Esophagus muscularis mucosa (tissue), 4 donors: ENCODE data around the gene GAPVD1. TPM values are rescaled to one million over a fixed set of nuclear protein-coding genes. Genes with fewer than 3 reads are reported as not detected.

Source experiments
- DNase-seq: peaks from one replicate; pipeline ENCODE4 v3.0.0-alpha.2; 2017; ENCODE audit errors: extremely low spot score
- H3K27ac ChIP-seq, 4 donors: fragments of 200-600 bp; sonication (generic); replicated peaks in 1 of 4; 1 replicate in 3 of 4; 2 replicates in 1 of 4; pipeline ENCODE4 v1.5.1; 2016 to 2019; ENCODE audit warnings: mild to moderate bottlenecking in 1 of 4
- H3K27me3 ChIP-seq, 4 donors: fragments of 200-600 bp; sonication (generic); one replicate each; pipeline versions ENCODE4 v1.5.1 to v1.6.0; 2016 to 2019
- H3K36me3 ChIP-seq, 4 donors: fragments of 200-600 bp; sonication (generic); one replicate each; pipeline ENCODE4 v1.5.1; 2016 to 2019
- H3K4me1 ChIP-seq, 4 donors: fragments of 200-600 bp; sonication (generic); one replicate each; pipeline ENCODE4 v1.5.1; 2016 to 2019
- H3K4me3 ChIP-seq, 4 donors: fragments of 200-600 bp; sonication (generic); 1 replicate in 2 of 4; 2 replicates in 2 of 4; pipeline ENCODE4 v1.5.1; 2016 to 2019; ENCODE audit warnings: mild to moderate bottlenecking in 4 of 4, moderate library complexity in 1 of 4
- H3K9me3 ChIP-seq, 4 donors: fragments of 200-600 bp; sonication (generic); 1 replicate in 3 of 4; 2 replicates in 1 of 4; pipeline ENCODE4 v1.5.1; 2016 to 2019
- EP300 ChIP-seq: sonication (generic); formaldehyde crosslinking; IDR thresholded peaks from one replicate; pipeline ENCODE4 v1.6.1; 2017; ENCODE audit warnings: antibody characterized with exemption
- POLR2A ChIP-seq: fragments of 450-650 bp; IDR thresholded peaks from one replicate; pipeline ENCODE4 v1.6.1; 2017; ENCODE audit warnings: antibody characterized with exemption, moderate library complexity, mild to moderate bottlenecking, low read depth
- POLR2AphosphoS5 ChIP-seq, 2 donors: sonication (generic); formaldehyde crosslinking; IDR thresholded peaks; one replicate each; pipeline ENCODE4 v1.6.1; 2017; ENCODE audit warnings: antibody characterized with exemption in 2 of 2
- WGBS: methylation state at CpG from one replicate; pipeline ENCODE4 v1.1.5; 2018; 5-methylcytosine and 5-hydroxymethylcytosine counted together
- intact Hi-C: fragments of 100-400 bp; cut with DNase I; formaldehyde crosslinking; loops from one replicate; pipeline ENCODE4 v1.15.1; 2023
- total RNA-seq, 4 donors: library from RNA; depleted of rRNA; stranded (reverse); fragments of >200 nt; gene quantifications; one replicate each; pipeline versions ENCODE4 v1.1.0 to v1.2.1, GENCODE V29; 2016
- TF ChIP-seq, protein P1 (sequence below), 3 experiments: fragments of 200-600 bp in 2 of 3; fragments of 450-650 bp in 1 of 3; sonication (generic) in 2 of 3; IDR thresholded peaks; one replicate each; pipeline ENCODE4 v1.5.1; 2017 to 2019; ENCODE audit warnings: antibody characterized with exemption in 3 of 3, mild to moderate bottlenecking in 2 of 3, moderate library complexity in 1 of 3

The GAPVD1 gene
- total RNA-seq, 4 donors from 2014 or later: 39.0 to 58.6 (median 45.2) TPM

- no peak overlapping the region for H3K27ac ChIP-seq
- no peaks in the 10 kb centered on the region for H3K27me3 ChIP-seq
- no peaks in the 10 kb centered on the region for H3K4me1 ChIP-seq
- H3K4me3 ChIP-seq: no peak overlapping the region
- WGBS: 95% methylated on average over 3 of the region's 3 CpGs
- H3K9me3 ChIP-seq: peaks cover 0 to 12% (median 8%) of the 10 kb centered on the region in 4 donors
- DNase-seq: no peak
- TF ChIP-seq EP300 (no peak), POLR2A (no peak), POLR2AphosphoS5 (IDR thresholded peaks at IDR 0.05) (no peak)
- TF ChIP-seq, protein P1, sequence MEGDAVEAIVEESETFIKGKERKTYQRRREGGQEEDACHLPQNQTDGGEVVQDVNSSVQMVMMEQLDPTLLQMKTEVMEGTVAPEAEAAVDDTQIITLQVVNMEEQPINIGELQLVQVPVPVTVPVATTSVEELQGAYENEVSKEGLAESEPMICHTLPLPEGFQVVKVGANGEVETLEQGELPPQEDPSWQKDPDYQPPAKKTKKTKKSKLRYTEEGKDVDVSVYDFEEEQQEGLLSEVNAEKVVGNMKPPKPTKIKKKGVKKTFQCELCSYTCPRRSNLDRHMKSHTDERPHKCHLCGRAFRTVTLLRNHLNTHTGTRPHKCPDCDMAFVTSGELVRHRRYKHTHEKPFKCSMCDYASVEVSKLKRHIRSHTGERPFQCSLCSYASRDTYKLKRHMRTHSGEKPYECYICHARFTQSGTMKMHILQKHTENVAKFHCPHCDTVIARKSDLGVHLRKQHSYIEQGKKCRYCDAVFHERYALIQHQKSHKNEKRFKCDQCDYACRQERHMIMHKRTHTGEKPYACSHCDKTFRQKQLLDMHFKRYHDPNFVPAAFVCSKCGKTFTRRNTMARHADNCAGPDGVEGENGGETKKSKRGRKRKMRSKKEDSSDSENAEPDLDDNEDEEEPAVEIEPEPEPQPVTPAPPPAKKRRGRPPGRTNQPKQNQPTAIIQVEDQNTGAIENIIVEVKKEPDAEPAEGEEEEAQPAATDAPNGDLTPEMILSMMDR (IDR thresholded peaks at IDR 0.05): no peak
- H3K36me3 ChIP-seq: peaks cover 42 to 95% (median 78%) of the 10 kb centered on the region in 4 donors
- intact Hi-C loops: no loop called here
Measured at GRCh38 chr9:125317704-125318103, 56.1 kb downstream of the GAPVD1 start.

DNA sequence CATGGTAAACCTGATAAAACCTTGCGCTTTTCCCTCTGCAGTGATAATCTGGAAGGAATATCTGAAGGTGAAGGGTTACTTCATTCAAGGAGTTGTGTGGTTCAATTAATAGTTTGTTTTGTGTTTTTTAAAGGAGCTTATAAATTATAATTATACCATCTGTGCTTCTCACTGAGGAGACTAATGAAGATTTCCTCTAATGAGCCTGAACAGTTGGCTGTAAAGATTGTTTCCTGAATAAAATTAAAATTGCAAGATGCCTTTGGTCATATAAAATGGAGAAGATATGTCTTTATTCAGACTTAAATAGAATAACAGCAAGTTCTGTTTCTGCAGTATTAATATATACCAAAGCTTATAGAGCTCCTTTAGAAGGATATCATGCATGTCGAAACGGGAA lies 59.9 kb downstream of the GAPVD1 start:
- Histone ChIP-seq H3K9me3 (peaks cover 0 to 12% (median 8%) of the 10 kb centered on the region in 4 donors), H3K27me3 (no peaks in the 10 kb centered on the region), H3K27ac (no peak overlapping the region), H3K36me3 (peaks cover 23 to 93% (median 72%) of the 10 kb centered on the region in 4 donors), H3K4me1 (no peaks in the 10 kb centered on the region), H3K4me3 (no peak overlapping the region)
- TF ChIP-seq, protein P1 (IDR thresholded peaks at IDR 0.05): no peak
- no peak for TF ChIP-seq POLR2A
- TF ChIP-seq EP300: no peak
- no peak for TF ChIP-seq POLR2AphosphoS5 (IDR thresholded peaks at IDR 0.05)
- no peak for DNase-seq
- 67% methylated on average over 3 of the region's 3 CpGs for WGBS
- intact Hi-C loops: no loop called here

- WGBS: 33% methylated on average over 1 of the region's 1 CpG
- H3K27ac ChIP-seq: no peak overlapping the region
- H3K36me3 ChIP-seq: peaks cover 23 to 87% (median 65%) of the 10 kb centered on the region in 4 donors
- intact Hi-C loops: no loop called here
- no peak for DNase-seq
- no peaks in the 10 kb centered on the region for H3K4me1 ChIP-seq
- H3K4me3 ChIP-seq: no peak overlapping the region
- no peaks in the 10 kb centered on the region for H3K9me3 ChIP-seq
- no peaks in the 10 kb centered on the region for H3K27me3 ChIP-seq
- TF ChIP-seq, protein P1 (IDR thresholded peaks at IDR 0.05): no peak
- TF ChIP-seq POLR2A: no peak
- no peak for TF ChIP-seq EP300
- no peak for TF ChIP-seq POLR2AphosphoS5 (IDR thresholded peaks at IDR 0.05)
Measured at GRCh38 chr9:125323615-125324014, 62.0 kb downstream of the GAPVD1 start.

GRCh38 chr9:125325826-125326225 lies 64.2 kb downstream of the GAPVD1 start:
- no peak for DNase-seq
- peaks cover 22 to 85% (median 72%) of the 10 kb centered on the region in 4 donors for H3K36me3 ChIP-seq
- 79% methylated on average over 2 of the region's 2 CpGs for WGBS
- H3K27me3 ChIP-seq: no peaks in the 10 kb centered on the region
- no peaks in the 10 kb centered on the region for H3K9me3 ChIP-seq
- H3K27ac ChIP-seq: no peak overlapping the region
- no peak for TF ChIP-seq POLR2AphosphoS5 (IDR thresholded peaks at IDR 0.05)
- H3K4me1 ChIP-seq: peaks cover 0 to 5% (median 1%) of the 10 kb centered on the region in 4 donors
- intact Hi-C loops: no loop called here
- H3K4me3 ChIP-seq: no peak overlapping the region

- H3K27me3 ChIP-seq: no peaks in the 10 kb centered on the region
- intact Hi-C loops: no loop called here
- no peak overlapping the region for H3K4me3 ChIP-seq
- H3K9me3 ChIP-seq: no peaks in the 10 kb centered on the region
- no peak overlapping the region for H3K27ac ChIP-seq
- TF ChIP-seq EP300 (no peak), POLR2A (no peak)
- TF ChIP-seq, protein P1 (IDR thresholded peaks at IDR 0.05): no peak
- H3K4me1 ChIP-seq: peaks cover 0 to 5% (median 1%) of the 10 kb centered on the region in 4 donors
- peaks cover 29 to 87% (median 75%) of the 10 kb centered on the region in 4 donors for H3K36me3 ChIP-seq
- no peak for DNase-seq
Measured at GRCh38 chr9:125329978-125330377, 68.4 kb downstream of the GAPVD1 start.
